AG04450 (cell line): ENCODE results near the gene CCNYL1. TPM values are rescaled to one million over a fixed set of nuclear protein-coding genes. Genes with fewer than 3 reads are reported as not detected.

Source experiments
- CTCF ChIA-PET: fragments of 300-600, 350-600 bp; formaldehyde crosslinking; extraction: SDS; loops from one replicate; lab custom pipeline; 2022; ENCODE audit warnings: antibody characterized with exemption, inconsistent platforms; lab: Charles Lee
- POLR2A ChIA-PET: fragments of 350-600 bp; formaldehyde crosslinking; extraction: SDS; loops from one replicate; lab custom pipeline; 2021; ENCODE audit warnings: antibody characterized with exemption, inconsistent platforms; lab: Yijun Ruan, JAX
- DNase-seq: peaks from one replicate; pipeline ENCODE4 v3.0.0-alpha.2; 2011; ENCODE audit warnings: low read depth, low spot score
- H3K27ac ChIP-seq: one replicate; pipeline ENCODE4 v1.5.1; 2012; ENCODE audit warnings: low read depth, low read length, control low read depth
- H3K27me3 ChIP-seq: one replicate; pipeline ENCODE4 v1.6.0; 2012; ENCODE audit warnings: low read length; ENCODE audit not compliant: control insufficient read depth, insufficient read depth
- H3K4me3 ChIP-seq: 2 replicates; pipeline ENCODE4 v1.5.1; 2011; ENCODE audit warnings: mild to moderate bottlenecking, low read depth, low read length, control low read depth
- H3K9me3 ChIP-seq: 2 replicates; pipeline ENCODE4 v1.5.1; 2012; ENCODE audit warnings: low read length; ENCODE audit not compliant: control insufficient read depth, insufficient read depth
- CTCF ChIP-seq: IDR thresholded peaks from 2 replicates; pipeline ENCODE4 v1.5.1; 2011; ENCODE audit warnings: low read depth, low read length, control low read depth, inconsistent platforms
- polyA plus RNA-seq: library from polyadenylated mRNA; depleted of rRNA; stranded (reverse); fragments of >200 nt; gene quantifications from 2 replicates; pipeline ENCODE4 v1.2.3, GENCODE V29; 2011

The CCNYL1 gene
- polyA plus RNA-seq, 1 experiment = 20.5 TPM

- H3K9me3 ChIP-seq = no peaks in the 10 kb centered on the region; the same call in 1 of the 2 replicates
- ChIA-PET POLR2A (interaction anchor here (0.6 kb wide), 1 partner anchor 215 kb away, joined by 3 read pairs; no protein-coding TSS in a partner anchor), CTCF (interaction anchor here (0.7 to 1.1 kb wide), 3 partner anchors 81 to 87 kb away, joined by 3 to 4 read pairs (median 4); partner anchors contain the start of gene METTL21A)
- TF ChIP-seq CTCF = no peak
- H3K4me3 ChIP-seq = no peak overlapping the region
- no peak for DNase-seq
- no peak overlapping the region for H3K27ac ChIP-seq
- H3K27me3 ChIP-seq = no peaks in the 10 kb centered on the region
Measured at GRCh38 chr2:207706936-207707860, 4.2 kb upstream of the CCNYL1 start.

- peak overlapping the region; percentile 73 for H3K27ac ChIP-seq
- peak overlapping the region; percentile 89 for H3K4me3 ChIP-seq
- H3K9me3 ChIP-seq = no peaks in the 10 kb centered on the region; the same call in 1 of the 2 replicates
- DNase-seq = no peak
- ChIA-PET POLR2A (interaction anchor here (0.6 to 2.2 kb wide), 14 partner anchors 10 to 554 kb away, joined by 3 to 25 read pairs (median 4); partner anchors contain the start of genes CREB1, METTL21A and PIKFYVE), CTCF (interaction anchor here (0.9 to 1.8 kb wide), 8 partner anchors 14 to 329 kb away, joined by 3 to 7 read pairs (median 5); partner anchors contain the start of gene METTL21A)
- no peaks in the 10 kb centered on the region for H3K27me3 ChIP-seq
- no peak for TF ChIP-seq CTCF
Measured at GRCh38 chr2:207711750-207712530, 500 bp downstream of the CCNYL1 start.

DNA sequence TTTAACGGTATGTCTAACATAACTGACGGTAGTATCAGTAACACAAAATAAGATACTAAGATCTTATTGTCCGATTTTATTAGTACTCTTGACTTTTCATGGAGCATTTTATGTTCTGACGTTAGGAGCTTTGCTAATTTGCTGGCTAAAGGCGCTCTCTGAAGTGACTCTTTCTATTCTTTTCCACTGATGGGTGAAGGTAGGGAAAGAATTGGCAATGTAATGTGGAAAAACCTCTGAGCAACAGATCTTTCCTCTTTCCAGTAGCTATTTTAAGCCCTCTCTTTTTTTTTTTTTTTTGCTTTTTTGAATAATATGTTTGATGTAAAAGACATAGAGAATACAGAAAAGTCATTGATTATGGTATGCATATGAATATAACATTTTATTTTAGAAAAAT lies 4.6 kb downstream of the CCNYL1 start:
- no peak for TF ChIP-seq CTCF
- Histone ChIP-seq H3K27me3 (no peaks in the 10 kb centered on the region), H3K4me3 (no peak overlapping the region), H3K9me3 (no peaks in the 10 kb centered on the region; the same call in 1 of the 2 replicates), H3K27ac (no peak overlapping the region)
- POLR2A ChIA-PET = no interaction called here
- DNase-seq = no peak
- CTCF ChIA-PET = interaction anchor here (0.6 to 1.2 kb wide), 5 partner anchors 11 to 538 kb away, joined by 3 to 6 read pairs (median 4); partner anchors contain the start of gene IDH1

DNA sequence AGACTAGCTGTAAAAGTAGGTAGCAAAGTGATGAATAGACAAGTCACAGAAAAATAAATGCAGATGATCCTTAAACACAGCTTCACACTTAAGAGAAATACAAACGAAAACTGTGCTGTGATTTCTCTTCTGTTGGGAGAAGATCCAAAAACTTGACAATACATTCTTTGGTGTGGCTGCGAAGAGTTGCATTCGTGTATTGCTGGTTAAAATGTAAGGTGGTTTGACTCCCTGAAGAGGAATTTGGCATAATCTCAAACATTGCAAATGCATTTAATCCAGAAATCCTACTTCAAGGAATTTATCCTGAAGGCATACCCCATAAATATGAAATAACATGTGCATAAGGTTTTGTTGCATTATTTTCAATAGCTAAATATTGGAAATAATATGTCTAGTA lies 7.1 kb downstream of the CCNYL1 start:
- H3K27ac ChIP-seq = no peak overlapping the region
- no peak overlapping the region for H3K4me3 ChIP-seq
- no peaks in the 10 kb centered on the region for H3K27me3 ChIP-seq
- H3K9me3 ChIP-seq = no peaks in the 10 kb centered on the region
- CTCF ChIA-PET = interaction anchor here (0.6 to 1.1 kb wide), 5 partner anchors 16 to 1703 kb away, joined by 3 to 6 read pairs (median 4); no protein-coding TSS in a partner anchor
- POLR2A ChIA-PET = no interaction called here
- no peak for TF ChIP-seq CTCF
- DNase-seq = no peak
